DND-41 (cell line): ENCODE results near the gene MTERF4.

Experiments used
- ATAC-seq: fragments of 200-7000 bp; cut with Tn5 transposase; 3 replicates; pipeline ENCODE4 v1.9.1; 2021; ENCODE audit warnings: low read depth; ENCODE audit not compliant: insufficient read depth
- DNase-seq: peaks from one replicate; pipeline ENCODE4 v3.0.0-alpha.2; 2020
- H2AFZ ChIP-seq: 2 replicates; pipeline ENCODE4 v1.6.0; 2012; ENCODE audit warnings: low read depth, low read length
- H3K27ac ChIP-seq: 2 replicates; pipeline ENCODE4 v1.5.1; 2012; ENCODE audit warnings: low read length, inconsistent platforms
- H3K27me3 ChIP-seq: fragments of 200-600 bp; sonication (generic); 2 replicates; pipeline ENCODE4 v1.6.0; 2012; ENCODE audit warnings: low read length, mild to moderate bottlenecking, inconsistent platforms; ENCODE audit not compliant: insufficient read depth, poor library complexity
- H3K36me3 ChIP-seq: 2 replicates; pipeline ENCODE4 v1.5.1; 2012; ENCODE audit warnings: low read length, inconsistent platforms; ENCODE audit not compliant: insufficient read depth
- H3K4me1 ChIP-seq: 2 replicates; pipeline ENCODE4 v1.5.1; 2012; ENCODE audit warnings: mild to moderate bottlenecking, low read length; ENCODE audit not compliant: insufficient read depth
- H3K4me2 ChIP-seq: 2 replicates; pipeline ENCODE4 v1.6.0; 2012; ENCODE audit warnings: mild to moderate bottlenecking, moderate library complexity, low read length, inconsistent platforms; ENCODE audit not compliant: insufficient read depth
- H3K4me3 ChIP-seq, 2 experiments: fragments of 200-600 bp in 1 of 2; shearing (Covaris generic) in 1 of 2; 2 replicates each; pipeline ENCODE4 v1.5.1; 2012 to 2016; ENCODE audit warnings: inconsistent platforms in 2 of 2, low read length in 2 of 2, mild to moderate bottlenecking in 2 of 2, low read depth in 1 of 2, moderate library complexity in 1 of 2
- H3K79me2 ChIP-seq: 2 replicates; pipeline ENCODE4 v1.6.0; 2012; ENCODE audit warnings: low read length, inconsistent platforms; ENCODE audit not compliant: insufficient read depth
- H3K9ac ChIP-seq: 2 replicates; pipeline ENCODE4 v1.6.0; 2012; ENCODE audit warnings: low read depth, mild to moderate bottlenecking, inconsistent platforms, low read length, moderate library complexity
- H3K9me3 ChIP-seq: 2 replicates; pipeline ENCODE4 v1.5.1; 2012; ENCODE audit warnings: low read length, moderate library complexity, mild to moderate bottlenecking, inconsistent platforms; ENCODE audit not compliant: insufficient read depth, severe bottlenecking
- H4K20me1 ChIP-seq: 2 replicates; pipeline ENCODE4 v1.6.0; 2012; ENCODE audit warnings: low read length; ENCODE audit not compliant: insufficient read depth
- EZH2 ChIP-seq: IDR thresholded peaks from 3 replicates; pipeline ENCODE4 v1.6.1; 2012; ENCODE audit warnings: borderline replicate concordance, low read depth, mild to moderate bottlenecking, moderate library complexity, low read length, inconsistent platforms; ENCODE audit not compliant: severe bottlenecking
- TF ChIP-seq, protein P1 (sequence below): IDR thresholded peaks from 2 replicates; pipeline ENCODE4 v1.5.1; 2012; ENCODE audit warnings: borderline replicate concordance, low read length, moderate library complexity, mild to moderate bottlenecking; ENCODE audit not compliant: poor library complexity, severe bottlenecking; ENCODE audit errors: extremely low read depth

MTERF4 gene

GRCh38 chr2:241142063-241142462, 40.0 kb upstream of the MTERF4 start:
- peaks cover 37% of the 10 kb centered on the region; the same call in 1 of the 2 replicates for H4K20me1 ChIP-seq
- H3K27ac ChIP-seq: no peak overlapping the region
- H3K9ac ChIP-seq: no peak overlapping the region
- no peak overlapping the region for H3K4me3 ChIP-seq
- no peaks in the 10 kb centered on the region for H3K9me3 ChIP-seq
- H3K36me3 ChIP-seq: peaks cover 53% of the 10 kb centered on the region
- TF ChIP-seq EZH2: no peak
- TF ChIP-seq, protein P1, sequence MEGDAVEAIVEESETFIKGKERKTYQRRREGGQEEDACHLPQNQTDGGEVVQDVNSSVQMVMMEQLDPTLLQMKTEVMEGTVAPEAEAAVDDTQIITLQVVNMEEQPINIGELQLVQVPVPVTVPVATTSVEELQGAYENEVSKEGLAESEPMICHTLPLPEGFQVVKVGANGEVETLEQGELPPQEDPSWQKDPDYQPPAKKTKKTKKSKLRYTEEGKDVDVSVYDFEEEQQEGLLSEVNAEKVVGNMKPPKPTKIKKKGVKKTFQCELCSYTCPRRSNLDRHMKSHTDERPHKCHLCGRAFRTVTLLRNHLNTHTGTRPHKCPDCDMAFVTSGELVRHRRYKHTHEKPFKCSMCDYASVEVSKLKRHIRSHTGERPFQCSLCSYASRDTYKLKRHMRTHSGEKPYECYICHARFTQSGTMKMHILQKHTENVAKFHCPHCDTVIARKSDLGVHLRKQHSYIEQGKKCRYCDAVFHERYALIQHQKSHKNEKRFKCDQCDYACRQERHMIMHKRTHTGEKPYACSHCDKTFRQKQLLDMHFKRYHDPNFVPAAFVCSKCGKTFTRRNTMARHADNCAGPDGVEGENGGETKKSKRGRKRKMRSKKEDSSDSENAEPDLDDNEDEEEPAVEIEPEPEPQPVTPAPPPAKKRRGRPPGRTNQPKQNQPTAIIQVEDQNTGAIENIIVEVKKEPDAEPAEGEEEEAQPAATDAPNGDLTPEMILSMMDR: no peak
- DNase-seq (no peak), ATAC-seq (no peak)
- peaks cover 34% of the 10 kb centered on the region for H3K79me2 ChIP-seq
- H3K27me3 ChIP-seq: no peaks in the 10 kb centered on the region
- H3K4me2 ChIP-seq: no peak overlapping the region
- peaks cover 5% of the 10 kb centered on the region; the same call in 1 of the 2 replicates for H3K4me1 ChIP-seq
- H2AFZ ChIP-seq: no peak overlapping the region

DNA sequence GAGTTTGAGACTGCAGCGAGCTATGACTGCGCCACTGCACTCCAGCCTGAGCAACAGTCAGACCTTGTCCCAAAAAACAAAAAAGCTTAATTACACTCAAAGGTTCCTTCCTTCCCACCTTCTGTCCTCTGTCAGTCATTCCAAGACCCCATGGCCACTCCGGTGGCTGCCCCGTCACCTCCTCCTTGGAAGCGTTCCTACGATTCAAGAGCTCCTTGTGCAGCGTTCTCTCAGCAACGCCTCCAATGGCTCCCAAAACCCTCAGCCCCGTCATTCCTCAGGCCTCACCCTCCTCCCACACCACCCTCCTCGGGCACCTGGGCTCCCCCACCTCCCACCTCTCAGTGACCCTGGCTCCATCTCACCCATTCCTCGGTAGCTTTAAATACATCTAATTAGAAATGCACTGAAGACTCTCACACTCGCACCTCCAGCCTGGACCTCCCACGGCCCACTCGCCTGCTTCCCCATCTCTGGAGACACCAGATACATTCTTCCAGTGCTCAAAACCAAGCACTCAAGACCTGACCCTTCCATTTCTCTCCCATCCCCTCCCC, 39.2 kb upstream of the MTERF4 start:
- Histone ChIP-seq H3K27me3 (no peaks in the 10 kb centered on the region), H3K9me3 (no peaks in the 10 kb centered on the region), H3K4me2 (no peak overlapping the region), H3K79me2 (peaks cover 34% of the 10 kb centered on the region), H2AFZ (no peak overlapping the region), H3K27ac (no peak overlapping the region), H3K4me1 (no peaks in the 10 kb centered on the region), H3K9ac (no peak overlapping the region), H3K36me3 (peaks cover 60% of the 10 kb centered on the region), H4K20me1 (peaks cover 33% of the 10 kb centered on the region; the same call in 1 of the 2 replicates), H3K4me3 (no peak overlapping the region)
- ATAC-seq: no peak
- no peak for DNase-seq
- no peak for TF ChIP-seq EZH2
- TF ChIP-seq, protein P1: no peak

- no peak for DNase-seq
- Histone ChIP-seq H2AFZ (no peak overlapping the region), H3K4me3 (no peak overlapping the region), H3K36me3 (peaks cover 68% of the 10 kb centered on the region), H3K9me3 (no peaks in the 10 kb centered on the region), H3K27ac (no peak overlapping the region), H3K27me3 (no peaks in the 10 kb centered on the region), H3K4me2 (no peak overlapping the region), H3K9ac (no peak overlapping the region), H4K20me1 (peaks cover 33% of the 10 kb centered on the region; the same call in 1 of the 2 replicates), H3K79me2 (peaks cover 25% of the 10 kb centered on the region), H3K4me1 (no peaks in the 10 kb centered on the region)
- ATAC-seq: no peak
- TF ChIP-seq EZH2: no peak
- TF ChIP-seq, protein P1: no peak
Observed at GRCh38 chr2:241140445-241140840, 38.4 kb upstream of the MTERF4 start.
